IMR-90 (cell line): ENCODE measurements around the gene RNASE12. TPM values are rescaled to one million over a fixed set of nuclear protein-coding genes. Genes with fewer than 3 reads are reported as not detected.
A peak's percentile ranks its signal among the peaks of the same experiment; 100 is the strongest.

Source experiments
- ATAC-seq: fragments of 200-7000 bp; cut with Tn5 transposase; 2 replicates; pipeline ENCODE4 v1.9.1; 2020; ENCODE audit warnings: low read depth, mild to moderate bottlenecking, moderate library complexity
- BruUV-seq: library from RNA; stranded (reverse); fragments of 400-500 nt; replicated peaks from 2 replicates; lab custom pipeline; 2021; lab: Mats Ljungman, UMichigan
- CTCF ChIA-PET: fragments of 300-600 bp; formaldehyde crosslinking; extraction: SDS; loops from one replicate; lab custom pipeline; 2021; ENCODE audit warnings: antibody characterized with exemption; lab: Yijun Ruan, JAX
- POLR2A ChIA-PET: fragments of 300-600 bp; sonication (Branson Sonifier 250); formaldehyde crosslinking; loops from one replicate; lab custom pipeline; 2022; ENCODE audit warnings: antibody characterized with exemption; ENCODE audit not compliant: unreplicated experiment; lab: Charles Lee
- DNase-seq: peaks from one replicate; pipeline ENCODE4 v3.0.0; 2013
- H2AFZ ChIP-seq: replicated peaks from 2 replicates; pipeline ENCODE3; 2013; ENCODE audit warnings: low read length, mild to moderate bottlenecking; ENCODE audit not compliant: poor library complexity
- H2AK5ac ChIP-seq: 2 replicates; pipeline ENCODE4 v1.6.1; 2013; ENCODE audit warnings: low read depth, low read length, inconsistent platforms
- H2AK9ac ChIP-seq: replicated peaks from 2 replicates; pipeline ENCODE3; 2013; ENCODE audit warnings: mild to moderate bottlenecking, low read depth, low read length, moderate library complexity; ENCODE audit not compliant: poor library complexity
- H2BK120ac ChIP-seq: 2 replicates; pipeline ENCODE4 v1.6.1; 2013; ENCODE audit warnings: low read depth, low read length, inconsistent platforms
- H2BK15ac ChIP-seq: 3 replicates; pipeline ENCODE4 v1.6.1; 2013; ENCODE audit warnings: low read depth, low read length, inconsistent platforms
- H2BK20ac ChIP-seq: 2 replicates; pipeline ENCODE4 v1.6.1; 2013; ENCODE audit warnings: low read depth, mild to moderate bottlenecking, inconsistent platforms, low read length, moderate library complexity
- H2BK5ac ChIP-seq: 2 replicates; pipeline ENCODE4 v1.6.1; 2013; ENCODE audit warnings: mild to moderate bottlenecking, low read depth, low read length, inconsistent platforms; ENCODE audit not compliant: poor library complexity, severe bottlenecking
- H3K14ac ChIP-seq: replicated peaks from 2 replicates; pipeline ENCODE4 v1.6.1; 2013; ENCODE audit warnings: low read depth, low read length, inconsistent platforms
- H3K18ac ChIP-seq: 2 replicates; pipeline ENCODE4 v1.6.1; 2013; ENCODE audit warnings: low read depth, low read length, control low read depth
- H3K23ac ChIP-seq: 2 replicates; pipeline ENCODE4 v1.6.1; 2013; ENCODE audit warnings: low read depth, low read length, inconsistent platforms
- H3K27ac ChIP-seq: 2 replicates; pipeline ENCODE4 v1.5.1; 2013; ENCODE audit warnings: mild to moderate bottlenecking, control low read depth, low read length; ENCODE audit not compliant: insufficient read depth
- H3K27me3 ChIP-seq: 2 replicates; pipeline ENCODE4 v1.6.1; 2013; ENCODE audit warnings: low read length; ENCODE audit not compliant: control insufficient read depth, insufficient read depth
- H3K36me3 ChIP-seq: 2 replicates; pipeline ENCODE4 v1.6.1; 2013; ENCODE audit warnings: low read length, mixed read lengths; ENCODE audit not compliant: control insufficient read depth, insufficient read depth
- H3K4ac ChIP-seq: 2 replicates; pipeline ENCODE4 v1.6.1; 2013; ENCODE audit warnings: low read depth, low read length, inconsistent platforms
- H3K4me1 ChIP-seq: 2 replicates; pipeline ENCODE4 v1.6.1; 2013; ENCODE audit warnings: low read length, mixed read lengths; ENCODE audit not compliant: control insufficient read depth, insufficient read depth
- H3K4me2 ChIP-seq: 2 replicates; pipeline ENCODE4 v1.6.1; 2013; ENCODE audit warnings: low read depth, mild to moderate bottlenecking, control low read depth, low read length, moderate library complexity
- H3K4me3 ChIP-seq: 2 replicates; pipeline ENCODE4 v1.5.1; 2013; ENCODE audit warnings: low read depth, mild to moderate bottlenecking, control low read depth, low read length, moderate library complexity; ENCODE audit not compliant: insufficient read depth
- H3K56ac ChIP-seq: 2 replicates; pipeline ENCODE4 v1.6.1; 2013; ENCODE audit warnings: low read length, inconsistent platforms; ENCODE audit not compliant: insufficient read depth; ENCODE audit errors: extremely low read depth
- H3K79me1 ChIP-seq, 2 experiments: 2 replicates each; pipeline ENCODE4 v1.6.1; 2013; ENCODE audit warnings: low read length in 2 of 2, inconsistent platforms in 1 of 2, low read depth in 1 of 2
- H3K9ac ChIP-seq: 2 replicates; pipeline ENCODE4 v1.6.1; 2013; ENCODE audit warnings: low read depth, low read length, control low read depth
- H3K9me1 ChIP-seq: 2 replicates; pipeline ENCODE4 v1.6.1; 2013; ENCODE audit warnings: low read length, inconsistent platforms; ENCODE audit not compliant: insufficient read depth
- H3K9me3 ChIP-seq: 2 replicates; pipeline ENCODE4 v1.6.1; 2013; ENCODE audit warnings: low read length; ENCODE audit not compliant: control insufficient read depth, insufficient read depth
- H4K20me1 ChIP-seq: 2 replicates; pipeline ENCODE4 v1.6.1; 2013; ENCODE audit warnings: low read length, inconsistent platforms; ENCODE audit not compliant: insufficient read depth
- H4K5ac ChIP-seq: 2 replicates; pipeline ENCODE4 v1.6.1; 2013; ENCODE audit warnings: mild to moderate bottlenecking, low read depth, low read length, control low read depth
- H4K8ac ChIP-seq, 2 experiments: 2 replicates each; pipeline ENCODE4 v1.6.1; 2013; ENCODE audit warnings: low read depth in 2 of 2, low read length in 2 of 2, control low read depth in 1 of 2, inconsistent platforms in 1 of 2
- H4K91ac ChIP-seq: 2 replicates; pipeline ENCODE4 v1.6.1; 2013; ENCODE audit warnings: low read depth, low read length, inconsistent platforms; ENCODE audit not compliant: insufficient read depth
- BHLHE40 ChIP-seq: fragments of 150-350 bp; IDR thresholded peaks from 2 replicates; pipeline ENCODE4 v1.6.1; 2016; ENCODE audit warnings: mild to moderate bottlenecking, low read depth, low read length
- CEBPB ChIP-seq: IDR thresholded peaks from 2 replicates; pipeline ENCODE4 v1.6.1; 2012; ENCODE audit warnings: low read depth, low read length, improper control_type of control experiment
- CHD1 ChIP-seq: IDR thresholded peaks from 2 replicates; pipeline ENCODE4 v1.6.1; 2012; ENCODE audit warnings: low read depth, low read length, improper control_type of control experiment
- FOS ChIP-seq: fragments of 150-350 bp; IDR thresholded peaks from 2 replicates; pipeline ENCODE4 v1.6.1; 2016; ENCODE audit warnings: low read depth, low read length
- MAZ ChIP-seq: IDR thresholded peaks from 2 replicates; pipeline ENCODE4 v1.6.1; 2012; ENCODE audit warnings: low read depth, mild to moderate bottlenecking, low read length, improper control_type of control experiment, moderate library complexity, borderline replicate concordance
- MXI1 ChIP-seq: IDR thresholded peaks from 2 replicates; pipeline ENCODE4 v1.6.1; 2012; ENCODE audit warnings: low read depth, mild to moderate bottlenecking, low read length, moderate library complexity, borderline replicate concordance
- POLR2A ChIP-seq: IDR thresholded peaks from 2 replicates; pipeline ENCODE4 v1.6.1; 2012; ENCODE audit warnings: mild to moderate bottlenecking, low read depth, low read length
- RAD21 ChIP-seq: IDR thresholded peaks from 2 replicates; pipeline ENCODE4 v1.6.1; 2012; ENCODE audit warnings: low read length, improper control_type of control experiment
- RCOR1 ChIP-seq: IDR thresholded peaks from 2 replicates; pipeline ENCODE4 v1.6.1; 2012; ENCODE audit warnings: mild to moderate bottlenecking, low read length, improper control_type of control experiment; ENCODE audit not compliant: insufficient replicate concordance
- RFX5 ChIP-seq: IDR thresholded peaks from 2 replicates; pipeline ENCODE4 v1.8.0; 2012; ENCODE audit warnings: low read depth, mild to moderate bottlenecking, low read length, moderate library complexity
- SMC3 ChIP-seq: fragments of 150-350 bp; IDR thresholded peaks from 2 replicates; pipeline ENCODE4 v1.6.1; 2016; ENCODE audit warnings: low read depth, mild to moderate bottlenecking, antibody characterized with exemption, low read length, moderate library complexity
- WGBS, 2 experiments: methylation state at CpG; one replicate each; pipeline versions ENCODE4 v1.1.5 to v1.1.7; 2013; ENCODE audit warnings: missing lambda C conversion rate in 2 of 2; ENCODE audit not compliant: insufficient read length in 1 of 2; ENCODE audit errors: extremely low coverage in 2 of 2; 5-methylcytosine and 5-hydroxymethylcytosine counted together
- dilution Hi-C: fragments of 300-500 bp; cut with HindIII; formaldehyde crosslinking; loops from one replicate; pipeline ENCODE4 v1.14.3; 2018; ENCODE audit warnings: low sequenced_read_pairs; ENCODE audit not compliant: unreplicated experiment
- in situ Hi-C: fragments of 300-500 bp; cut with MboI; formaldehyde crosslinking; loops from 3 replicates; pipeline ENCODE4 v1.14.3; 2019; ENCODE audit warnings: low sequenced_read_pairs, inconsistent platforms, mixed read lengths
- intact Hi-C: fragments of 100-400 bp; cut with micrococcal nuclease; formaldehyde crosslinking; loops from 2 replicates; pipeline ENCODE4 v1.10.0; 2022
- polyA plus RNA-seq, 3 experiments: library from polyadenylated mRNA; depleted of rRNA; stranded (reverse); fragments of >200 nt; gene quantifications; 2 replicates each; pipeline ENCODE4 v1.2.3, GENCODE V29; 2012; ENCODE audit warnings: low replicate concordance in 1 of 3
- total RNA-seq: library from RNA; depleted of rRNA; stranded (reverse); fragments of >200 nt; gene quantifications from 2 replicates; pipeline ENCODE4 v1.2.3, GENCODE V29; 2012
- TF ChIP-seq, protein P1 (sequence below): conservative IDR thresholded peaks from 2 replicates; pipeline ENCODE4 v1.5.1; 2012; ENCODE audit warnings: mild to moderate bottlenecking, low read depth, low read length, improper control_type of control experiment
- TF ChIP-seq, protein P2 (sequence below): fragments of 150-350 bp; IDR thresholded peaks from 2 replicates; pipeline ENCODE4 v1.6.1; 2017; ENCODE audit warnings: mild to moderate bottlenecking, antibody characterized with exemption, low read length, low read depth
- TF ChIP-seq, protein P3 (sequence below): fragments of 150-350 bp; IDR thresholded peaks from 2 replicates; pipeline ENCODE4 v1.6.1; 2016; ENCODE audit warnings: low read depth, mild to moderate bottlenecking, low read length, moderate library complexity, borderline replicate concordance

Gene RNASE12
- total and polyA plus RNA-seq, 2 of the 4 experiments (the other 2 are of a cell fraction): not detected

DNA sequence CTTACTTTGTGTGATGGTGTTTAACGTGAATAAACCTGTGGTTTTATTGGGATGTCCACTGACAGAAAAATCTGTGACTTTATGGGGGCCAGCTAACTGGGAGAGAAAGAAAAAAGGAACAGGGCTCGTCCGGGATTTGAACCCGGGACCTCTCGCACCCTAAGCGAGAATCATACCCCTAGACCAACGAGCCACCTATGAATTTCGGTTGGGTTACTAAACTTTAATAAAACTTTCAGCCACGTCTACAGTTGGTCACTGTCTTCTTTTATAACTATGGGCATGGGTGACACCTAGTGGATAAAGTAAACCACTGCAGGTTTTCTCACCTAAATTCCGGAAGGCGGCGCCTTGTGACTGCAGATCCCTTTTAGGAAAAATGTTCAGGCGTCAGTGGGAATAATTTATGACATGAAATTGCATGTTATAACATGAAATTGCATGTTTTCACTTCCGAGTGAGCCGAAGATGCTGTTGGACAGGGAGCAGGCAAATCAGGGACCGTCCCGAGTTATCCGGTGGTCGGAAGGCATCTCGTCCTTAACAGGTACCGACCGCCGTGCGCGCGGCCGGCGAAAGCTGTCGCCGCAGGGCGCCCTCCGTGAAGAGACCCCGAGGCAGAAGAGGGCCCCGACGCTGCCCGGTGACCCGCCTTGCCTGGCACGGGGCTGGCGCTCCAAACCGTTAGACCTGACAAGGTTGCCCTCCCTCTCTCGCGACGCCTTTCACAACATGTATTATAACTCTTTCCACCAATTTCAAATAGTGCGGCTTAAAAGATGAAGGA lies 18.2 kb upstream of the RNASE12 start:
- Histone ChIP-seq H3K4me3 (peak overlapping the region; percentile 94), H2AK5ac (no peak overlapping the region), H4K5ac (no peak overlapping the region), H2BK20ac (no peak overlapping the region), H2AFZ (peak overlapping the region; percentile 93), H2AK9ac (no peak overlapping the region), H3K4me1 (no peaks in the 10 kb centered on the region), H3K36me3 (no peaks in the 10 kb centered on the region), H3K23ac (no peak overlapping the region), H3K9ac (peak overlapping the region; percentile 32; the same call in 1 of the 2 replicates), H3K18ac (no peak overlapping the region), H3K56ac (no peak overlapping the region), H3K4me2 (peak overlapping the region; percentile 94), H4K20me1 (peaks cover 11% of the 10 kb centered on the region), H2BK15ac (no peak overlapping the region), H4K91ac (no peak overlapping the region), H3K14ac (no peak overlapping the region), H3K79me1 (no peaks in the 10 kb centered on the region), H2BK120ac (no peak overlapping the region), H3K27me3 (no peaks in the 10 kb centered on the region), H3K27ac (no peak overlapping the region), H4K8ac (no peak overlapping the region), H3K9me3 (no peaks in the 10 kb centered on the region), H3K9me1 (no peaks in the 10 kb centered on the region), H3K4ac (no peak overlapping the region), H2BK5ac (no peak overlapping the region)
- intact Hi-C loops: loop anchor here (1.0 to 2.0 kb wide), 6 partner anchors 79 to 362 kb away; no protein-coding TSS in a partner anchor
- DNase-seq (peak; percentile 86), ATAC-seq (peak; percentile 37)
- dilution Hi-C loops: no loop called here
- POLR2A ChIA-PET: no interaction called here
- WGBS, 2 experiments: 0% methylated on average over 20 of the region's 44 CpGs; no CpG with 5 or more reads in 1 of the 2 experiments
- CTCF ChIA-PET: interaction anchor here (0.7 to 2.4 kb wide), 6 partner anchors 11 to 194 kb away, joined by 3 to 15 read pairs (median 4); no protein-coding TSS in a partner anchor
- in situ Hi-C loops: loop anchor here (5.0 kb wide), 2 partner anchors 197 to 272 kb away; partner anchors contain the start of gene TEP1
- no TSS peak for BruUV-seq
- TF ChIP-seq, protein P1, sequence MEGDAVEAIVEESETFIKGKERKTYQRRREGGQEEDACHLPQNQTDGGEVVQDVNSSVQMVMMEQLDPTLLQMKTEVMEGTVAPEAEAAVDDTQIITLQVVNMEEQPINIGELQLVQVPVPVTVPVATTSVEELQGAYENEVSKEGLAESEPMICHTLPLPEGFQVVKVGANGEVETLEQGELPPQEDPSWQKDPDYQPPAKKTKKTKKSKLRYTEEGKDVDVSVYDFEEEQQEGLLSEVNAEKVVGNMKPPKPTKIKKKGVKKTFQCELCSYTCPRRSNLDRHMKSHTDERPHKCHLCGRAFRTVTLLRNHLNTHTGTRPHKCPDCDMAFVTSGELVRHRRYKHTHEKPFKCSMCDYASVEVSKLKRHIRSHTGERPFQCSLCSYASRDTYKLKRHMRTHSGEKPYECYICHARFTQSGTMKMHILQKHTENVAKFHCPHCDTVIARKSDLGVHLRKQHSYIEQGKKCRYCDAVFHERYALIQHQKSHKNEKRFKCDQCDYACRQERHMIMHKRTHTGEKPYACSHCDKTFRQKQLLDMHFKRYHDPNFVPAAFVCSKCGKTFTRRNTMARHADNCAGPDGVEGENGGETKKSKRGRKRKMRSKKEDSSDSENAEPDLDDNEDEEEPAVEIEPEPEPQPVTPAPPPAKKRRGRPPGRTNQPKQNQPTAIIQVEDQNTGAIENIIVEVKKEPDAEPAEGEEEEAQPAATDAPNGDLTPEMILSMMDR: peak; percentile 99
- TF ChIP-seq RFX5 (no peak), RAD21 (peak; percentile 81), POLR2A (no peak), CEBPB (no peak), MAZ (peak; percentile 48; the same call in 1 of the 2 replicates), MXI1 (no peak), RCOR1 (no peak), FOS (peak; percentile 91), BHLHE40 (no peak), SMC3 (peak; percentile 84), CHD1 (peak; percentile 51; the same call in 1 of the 2 replicates)
- TF ChIP-seq, protein P2, sequence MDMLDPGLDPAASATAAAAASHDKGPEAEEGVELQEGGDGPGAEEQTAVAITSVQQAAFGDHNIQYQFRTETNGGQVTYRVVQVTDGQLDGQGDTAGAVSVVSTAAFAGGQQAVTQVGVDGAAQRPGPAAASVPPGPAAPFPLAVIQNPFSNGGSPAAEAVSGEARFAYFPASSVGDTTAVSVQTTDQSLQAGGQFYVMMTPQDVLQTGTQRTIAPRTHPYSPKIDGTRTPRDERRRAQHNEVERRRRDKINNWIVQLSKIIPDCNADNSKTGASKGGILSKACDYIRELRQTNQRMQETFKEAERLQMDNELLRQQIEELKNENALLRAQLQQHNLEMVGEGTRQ: no peak
- TF ChIP-seq, protein P3, sequence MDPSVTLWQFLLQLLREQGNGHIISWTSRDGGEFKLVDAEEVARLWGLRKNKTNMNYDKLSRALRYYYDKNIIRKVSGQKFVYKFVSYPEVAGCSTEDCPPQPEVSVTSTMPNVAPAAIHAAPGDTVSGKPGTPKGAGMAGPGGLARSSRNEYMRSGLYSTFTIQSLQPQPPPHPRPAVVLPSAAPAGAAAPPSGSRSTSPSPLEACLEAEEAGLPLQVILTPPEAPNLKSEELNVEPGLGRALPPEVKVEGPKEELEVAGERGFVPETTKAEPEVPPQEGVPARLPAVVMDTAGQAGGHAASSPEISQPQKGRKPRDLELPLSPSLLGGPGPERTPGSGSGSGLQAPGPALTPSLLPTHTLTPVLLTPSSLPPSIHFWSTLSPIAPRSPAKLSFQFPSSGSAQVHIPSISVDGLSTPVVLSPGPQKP: no peak
